H1 (cell line): ENCODE results near the gene GDPD3. TPM values are rescaled to one million over a fixed set of nuclear protein-coding genes. Genes with fewer than 3 reads are reported as not detected.

Source experiments
- CTCF ChIA-PET: fragments of 300-600 bp; sonication (Branson Sonifier 250); formaldehyde crosslinking; loops from one replicate; lab custom pipeline; 2021; ENCODE audit not compliant: partially characterized antibody; lab: Charles Lee
- POLR2A ChIA-PET: fragments of 300-600 bp; sonication (Branson Sonifier 250); formaldehyde crosslinking; loops from one replicate; lab custom pipeline; 2021; ENCODE audit warnings: inconsistent platforms; ENCODE audit not compliant: partially characterized antibody; lab: Charles Lee
- DNase-seq, 2 experiments: peaks; one replicate each; pipeline versions ENCODE4 v3.0.0 to v3.0.0-alpha.2; 2010 to 2022; ENCODE audit warnings: low spot score in 2 of 2, low read depth in 1 of 2, mixed read lengths in 1 of 2
- FAIRE-seq: peaks from 2 replicates; lab custom pipeline; 2011; peaks lifted over from hg19 to GRCh38; lab: Jason Lieb, UNC
- H2AFZ ChIP-seq: 2 replicates; pipeline ENCODE4 v1.8.1; 2012; ENCODE audit warnings: low read length, inconsistent platforms
- H2AK5ac ChIP-seq: 2 replicates; pipeline ENCODE4 v1.6.1; 2013; ENCODE audit warnings: low read depth, low read length
- H2BK120ac ChIP-seq: replicated peaks from 2 replicates; pipeline ENCODE3; 2013; ENCODE audit warnings: low read depth, low read length, inconsistent platforms
- H2BK12ac ChIP-seq: 2 replicates; pipeline ENCODE4 v1.6.1; 2013; ENCODE audit warnings: low read depth, low read length
- H2BK15ac ChIP-seq: 2 replicates; pipeline ENCODE4 v1.6.1; 2013; ENCODE audit warnings: low read length
- H2BK20ac ChIP-seq: 2 replicates; pipeline ENCODE4 v1.6.1; 2013; ENCODE audit warnings: low read length
- H2BK5ac ChIP-seq: 2 replicates; pipeline ENCODE4 v1.6.1; 2013; ENCODE audit warnings: low read depth, low read length
- H3K14ac ChIP-seq: 2 replicates; pipeline ENCODE4 v1.6.1; 2013; ENCODE audit warnings: inconsistent platforms; ENCODE audit not compliant: insufficient read length
- H3K18ac ChIP-seq: 2 replicates; pipeline ENCODE4 v1.6.1; 2013; ENCODE audit warnings: low read length; ENCODE audit errors: extremely low read depth
- H3K23ac ChIP-seq: 2 replicates; pipeline ENCODE4 v1.6.1; 2013; ENCODE audit warnings: inconsistent platforms; ENCODE audit not compliant: insufficient read length
- H3K23me2 ChIP-seq: 2 replicates; pipeline ENCODE4 v1.6.1; 2013; ENCODE audit warnings: low read depth, low read length
- H3K27ac ChIP-seq: 2 replicates; pipeline ENCODE4 v1.6.1; 2011; ENCODE audit warnings: low read depth, low read length, inconsistent platforms
- H3K27me3 ChIP-seq, 4 experiments: replicated peaks in 1 of 4; 1 replicate in 1 of 4; 2 replicates in 3 of 4; pipeline versions ENCODE4 v1.6.1 to v1.8.1; 2011 to 2013; ENCODE audit warnings: low read length in 3 of 4, mild to moderate bottlenecking in 3 of 4, inconsistent platforms in 2 of 4, mixed read lengths in 2 of 4, moderate library complexity in 1 of 4; ENCODE audit not compliant: control insufficient read depth in 3 of 4, insufficient read depth in 3 of 4; ENCODE audit errors: extremely low read depth in 1 of 4
- H3K36me3 ChIP-seq, 4 experiments: 2 replicates each; pipeline versions ENCODE4 v1.6.1 to v1.8.1; 2011 to 2013; ENCODE audit warnings: mild to moderate bottlenecking in 4 of 4, low read length in 3 of 4, moderate library complexity in 2 of 4, control low read depth in 1 of 4, inconsistent platforms in 1 of 4; ENCODE audit not compliant: insufficient read depth in 4 of 4, control insufficient read depth in 2 of 4
- H3K4ac ChIP-seq: replicated peaks from 2 replicates; pipeline ENCODE3; 2013; ENCODE audit warnings: low read length, low read depth, mixed read lengths, inconsistent platforms; ENCODE audit not compliant: insufficient read length
- H3K4me1 ChIP-seq, 4 experiments: replicated peaks in 1 of 4; 1 replicate in 1 of 4; 2 replicates in 3 of 4; pipeline versions ENCODE4 v1.6.1 to v1.8.1; 2011 to 2013; ENCODE audit warnings: low read length in 3 of 4, inconsistent platforms in 2 of 4, mixed read lengths in 1 of 4; ENCODE audit not compliant: insufficient read depth in 4 of 4, control insufficient read depth in 3 of 4
- H3K4me2 ChIP-seq, 2 experiments: 2 replicates each; pipeline versions ENCODE4 v1.6.1 to v1.8.1; 2011 to 2013; ENCODE audit warnings: low read depth in 2 of 2, low read length in 2 of 2, control low read depth in 1 of 2, inconsistent platforms in 1 of 2, mild to moderate bottlenecking in 1 of 2; ENCODE audit not compliant: insufficient read depth in 1 of 2
- H3K4me3 ChIP-seq, 4 experiments: fragments of 200-600, 300-600 bp in 1 of 4; sonication (generic), shearing (Covaris generic), sonication (Bioruptor Twin) in 1 of 4; 2 replicates each; pipeline versions ENCODE4 v1.5.1 to v1.8.1; 2011 to 2016; ENCODE audit warnings: low read length in 4 of 4, low read depth in 3 of 4, control low read depth in 2 of 4, inconsistent platforms in 2 of 4, mild to moderate bottlenecking in 2 of 4, mixed read lengths in 1 of 4, moderate library complexity in 1 of 4; ENCODE audit not compliant: insufficient read depth in 2 of 4; ENCODE audit errors: extremely low read depth in 1 of 4
- H3K56ac ChIP-seq: replicated peaks from 2 replicates; pipeline ENCODE3; 2013; ENCODE audit warnings: low read depth, mild to moderate bottlenecking, mixed read lengths, low read length, inconsistent platforms; ENCODE audit not compliant: insufficient read length
- H3K79me1 ChIP-seq: 2 replicates; pipeline ENCODE4 v1.6.1; 2013; ENCODE audit warnings: low read depth, low read length, control low read depth
- H3K79me2 ChIP-seq, 2 experiments: 2 replicates each; pipeline versions ENCODE4 v1.6.1 to v1.8.1; 2012 to 2013; ENCODE audit warnings: low read length in 2 of 2, mild to moderate bottlenecking in 2 of 2, inconsistent platforms in 1 of 2; ENCODE audit not compliant: insufficient read depth in 2 of 2, control insufficient read depth in 1 of 2
- H3K9ac ChIP-seq, 4 experiments: replicated peaks in 1 of 4; 1 replicate in 1 of 4; 2 replicates in 3 of 4; pipeline versions ENCODE4 v1.6.1 to v1.8.1; 2011 to 2013; ENCODE audit warnings: low read depth in 3 of 4, low read length in 3 of 4, control low read depth in 2 of 4, mild to moderate bottlenecking in 2 of 4, moderate library complexity in 2 of 4, inconsistent platforms in 1 of 4; ENCODE audit errors: extremely low read depth in 1 of 4
- H3K9me3 ChIP-seq, 2 experiments: 2 replicates each; pipeline versions ENCODE4 v1.6.1 to v1.8.1; 2012 to 2013; ENCODE audit warnings: mild to moderate bottlenecking in 2 of 2, moderate library complexity in 2 of 2, control low read depth in 1 of 2, inconsistent platforms in 1 of 2, low read depth in 1 of 2, low read length in 1 of 2, mixed read lengths in 1 of 2; ENCODE audit not compliant: insufficient read depth in 2 of 2
- H4K20me1 ChIP-seq, 2 experiments: replicated peaks in 1 of 2; 2 replicates each; pipeline versions ENCODE3 to v1.8.1; 2011 to 2013; ENCODE audit warnings: inconsistent platforms in 2 of 2, low read length in 2 of 2, mild to moderate bottlenecking in 1 of 2; ENCODE audit not compliant: insufficient read depth in 2 of 2, control insufficient read depth in 1 of 2
- H4K5ac ChIP-seq: 2 replicates; pipeline ENCODE4 v1.6.1; 2013; ENCODE audit warnings: low read length, low read depth, mixed read lengths, inconsistent platforms; ENCODE audit not compliant: insufficient read length
- H4K8ac ChIP-seq: 2 replicates; pipeline ENCODE4 v1.8.0; 2013; ENCODE audit warnings: mild to moderate bottlenecking, moderate library complexity, low read length, inconsistent platforms; ENCODE audit not compliant: insufficient read depth; ENCODE audit errors: extremely low read depth
- H4K91ac ChIP-seq: replicated peaks from 2 replicates; pipeline ENCODE3; 2013; ENCODE audit warnings: low read length, mixed read lengths, inconsistent platforms; ENCODE audit not compliant: insufficient read length
- CBX8 ChIP-seq: fragments of 300-800, 300-1000 bp; sonication (generic); IDR thresholded peaks from 2 replicates; pipeline ENCODE4 v1.7.1; 2016; ENCODE audit warnings: low read depth, low read length, borderline replicate concordance
- CHD2 ChIP-seq: IDR thresholded peaks from 2 replicates; pipeline ENCODE4 v1.6.1; 2012; ENCODE audit warnings: low read length, improper control_type of control experiment
- FOSL1 ChIP-seq: IDR thresholded peaks from 2 replicates; pipeline ENCODE4 v1.6.1; 2011; ENCODE audit warnings: mild to moderate bottlenecking, low read depth, low read length, moderate library complexity; ENCODE audit not compliant: insufficient read depth
- GABPA ChIP-seq: IDR thresholded peaks from 2 replicates; pipeline ENCODE4 v1.6.1; 2011; ENCODE audit warnings: mild to moderate bottlenecking, low read length, moderate library complexity, borderline replicate concordance; ENCODE audit not compliant: insufficient read depth
- HDAC6 ChIP-seq: IDR thresholded peaks from one replicate; pipeline ENCODE4 v1.7.1; 2012; ENCODE audit warnings: low read depth, mild to moderate bottlenecking, inconsistent platforms, low read length, moderate library complexity
- KDM1A ChIP-seq: fragments of 200-600, 300-600 bp; sonication (generic); IDR thresholded peaks from 2 replicates; pipeline ENCODE4 v1.7.1; 2016; ENCODE audit warnings: mild to moderate bottlenecking, low read length, borderline replicate concordance
- KDM4A ChIP-seq: IDR thresholded peaks from one replicate; pipeline ENCODE4 v1.7.1; 2012; ENCODE audit warnings: low read depth, mild to moderate bottlenecking, moderate library complexity, low read length, inconsistent platforms; ENCODE audit not compliant: severe bottlenecking
- NANOG ChIP-seq: IDR thresholded peaks from 2 replicates; pipeline ENCODE4 v1.6.1; 2011; ENCODE audit warnings: low read length, low read depth, mild to moderate bottlenecking, inconsistent platforms; ENCODE audit not compliant: insufficient read depth, poor library complexity, severe bottlenecking
- RBBP5 ChIP-seq: IDR thresholded peaks from 2 replicates; pipeline ENCODE4 v1.7.1; 2012; ENCODE audit warnings: low read depth, mild to moderate bottlenecking, inconsistent platforms, low read length, moderate library complexity, borderline replicate concordance
- SIRT6 ChIP-seq: IDR thresholded peaks from one replicate; pipeline ENCODE4 v1.7.1; 2012; ENCODE audit warnings: low read length, inconsistent platforms
- YY1 ChIP-seq: IDR thresholded peaks from 2 replicates; pipeline ENCODE4 v1.6.1; 2011; ENCODE audit warnings: low read depth, mild to moderate bottlenecking, low read length
- WGBS, 2 experiments: shearing (Covaris generic) in 1 of 2; methylation state at CpG; one replicate each; pipeline versions ENCODE4 v1.1.6 to v1.1.7; 2013 to 2015; ENCODE audit warnings: low lambda C conversion rate in 2 of 2, mixed read lengths in 2 of 2, inconsistent platforms in 1 of 2, low coverage in 1 of 2, missing lambda C conversion rate in 1 of 2; ENCODE audit not compliant: insufficient replicate concordance in 2 of 2, insufficient coverage in 1 of 2, insufficient read length in 1 of 2; ENCODE audit errors: extremely low coverage in 1 of 2, missing lambda C conversion rate in 1 of 2; 5-methylcytosine and 5-hydroxymethylcytosine counted together
- polyA plus RNA-seq, 7 experiments: library from polyadenylated mRNA; depleted of rRNA in 3 of 7; stranded (reverse) in 5 of 7; unstranded in 2 of 7; fragments of >200 nt in 5 of 7; fragments of 200-250 nt in 2 of 7; gene quantifications; 1 replicate in 5 of 7; 2 replicates in 1 of 7; 4 replicates in 1 of 7; pipeline versions ENCODE4 v1.2.1 to v1.2.3, GENCODE V29; 2011 to 2013; ENCODE audit warnings: missing spikeins in 2 of 7, mixed read lengths in 2 of 7
- total RNA-seq: library from RNA; stranded (reverse); fragmentation: NEBNext Ultra II Directional; extraction: Animal tissue kit (Norgen Biotek cat#: 25700); gene quantifications from 2 replicates; pipeline ENCODE4 v1.2.1, GENCODE V29; 2021
- TF ChIP-seq, protein P1 (sequence below): IDR thresholded peaks from 2 replicates; pipeline ENCODE4 v1.6.1; 2012; ENCODE audit warnings: inconsistent platforms
- TF ChIP-seq, protein P2 (sequence below): IDR thresholded peaks from 2 replicates; pipeline ENCODE4 v1.6.1; 2011; ENCODE audit warnings: low read depth, mild to moderate bottlenecking, low read length; ENCODE audit not compliant: insufficient read depth

Gene GDPD3
- total and polyA plus RNA-seq, 2 of the 8 experiments (the other 6 are each of a cell fraction or from before 2014, with no cell fraction given), result 0.20 TPM; not detected in 1

DNA sequence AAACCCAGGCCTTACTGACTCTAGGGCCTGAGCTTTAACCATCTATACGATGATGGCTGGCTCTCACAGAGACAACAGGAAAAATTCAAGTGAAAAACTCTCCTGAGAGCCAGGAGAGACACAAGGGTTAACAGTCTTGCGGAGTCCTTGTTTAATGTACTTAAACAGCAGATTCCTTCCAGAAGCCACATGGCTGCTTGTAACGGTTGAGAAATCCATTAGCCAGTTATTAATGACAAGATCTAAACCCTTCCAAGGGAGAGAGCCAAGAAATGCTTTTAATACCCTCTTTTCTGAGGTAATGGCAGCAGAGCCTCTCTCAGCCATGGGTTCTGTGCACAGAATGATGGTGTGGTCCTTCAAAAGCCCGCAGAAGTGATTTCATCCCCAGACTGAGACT lies 53.0 kb downstream of the GDPD3 start:
- H4K8ac ChIP-seq, result no peak overlapping the region
- H2AK5ac ChIP-seq, result no peak overlapping the region
- no peak overlapping the region for H3K27ac ChIP-seq
- H3K9me3 ChIP-seq, result no peaks in the 10 kb centered on the region
- H4K5ac ChIP-seq, result no peak overlapping the region
- no peak overlapping the region for H3K4ac ChIP-seq
- 91% methylated on average over 4 of the region's 4 CpGs; no CpG with 5 or more reads in 1 of the 2 experiments for WGBS, 2 experiments
- H3K9ac ChIP-seq, result no peak overlapping the region; a peak in 1 of 7 replicates
- H3K18ac ChIP-seq, result no peak overlapping the region
- H4K91ac ChIP-seq, result no peak overlapping the region
- DNase-seq (no peak), FAIRE-seq (no peak)
- no peak overlapping the region for H2BK20ac ChIP-seq
- H3K23ac ChIP-seq, result no peak overlapping the region
- no peak overlapping the region for H2BK5ac ChIP-seq
- H3K4me1 ChIP-seq, result peaks cover 6 to 13% (median 10%) of the 10 kb centered on the region in 4 experiments
- H3K56ac ChIP-seq, result no peak overlapping the region
- H2BK15ac ChIP-seq, result no peak overlapping the region
- H3K4me3 ChIP-seq, result no peak overlapping the region
- no peaks in the 10 kb centered on the region for H4K20me1 ChIP-seq
- no peaks in the 10 kb centered on the region for H3K36me3 ChIP-seq
- H3K14ac ChIP-seq, result no peak overlapping the region
- ChIA-PET POLR2A (interaction anchor here (1.4 to 2.7 kb wide), 2 partner anchors 29 to 33 kb away, joined by 3 to 6 read pairs; partner anchors contain the start of gene TLCD3B), CTCF (interaction anchor here (4.6 kb wide), 1 partner anchor 28 kb away, joined by 16 read pairs; no protein-coding TSS in a partner anchor)
- H2AFZ ChIP-seq, result no peak overlapping the region
- peaks cover 15% of the 10 kb centered on the region for H3K23me2 ChIP-seq
- H3K79me1 ChIP-seq, result no peaks in the 10 kb centered on the region
- no peak overlapping the region for H2BK12ac ChIP-seq
- no peak overlapping the region for H3K4me2 ChIP-seq
- H2BK120ac ChIP-seq, result no peak overlapping the region
- H3K27me3 ChIP-seq, result no peaks in the 10 kb centered on the region
- no peaks in the 10 kb centered on the region for H3K79me2 ChIP-seq
- TF ChIP-seq, protein P1, sequence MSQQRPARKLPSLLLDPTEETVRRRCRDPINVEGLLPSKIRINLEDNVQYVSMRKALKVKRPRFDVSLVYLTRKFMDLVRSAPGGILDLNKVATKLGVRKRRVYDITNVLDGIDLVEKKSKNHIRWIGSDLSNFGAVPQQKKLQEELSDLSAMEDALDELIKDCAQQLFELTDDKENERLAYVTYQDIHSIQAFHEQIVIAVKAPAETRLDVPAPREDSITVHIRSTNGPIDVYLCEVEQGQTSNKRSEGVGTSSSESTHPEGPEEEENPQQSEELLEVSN, result no peak
- TF ChIP-seq NANOG, result no peak
- TF ChIP-seq FOSL1, result no peak
- TF ChIP-seq SIRT6, result no peak
- no peak for TF ChIP-seq HDAC6
- TF ChIP-seq CBX8, result no peak
- TF ChIP-seq KDM4A, result no peak
- TF ChIP-seq, protein P2, sequence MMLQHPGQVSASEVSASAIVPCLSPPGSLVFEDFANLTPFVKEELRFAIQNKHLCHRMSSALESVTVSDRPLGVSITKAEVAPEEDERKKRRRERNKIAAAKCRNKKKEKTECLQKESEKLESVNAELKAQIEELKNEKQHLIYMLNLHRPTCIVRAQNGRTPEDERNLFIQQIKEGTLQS, result no peak
- no peak for TF ChIP-seq YY1
- no peak for TF ChIP-seq CHD2
- TF ChIP-seq GABPA, result no peak
- TF ChIP-seq KDM1A, result no peak
- no peak for TF ChIP-seq RBBP5
